GM19193 (cell line): ENCODE data around the gene NNT.

Source experiments
- POLR2A ChIP-seq: IDR thresholded peaks from 4 replicates; pipeline ENCODE4 v1.6.1; 2011; ENCODE audit not compliant: insufficient read depth, insufficient read length; ENCODE audit errors: extremely low read depth

The NNT gene

GRCh38 chr5:43572357-43572756 is 30.6 kb upstream of the NNT start:
- TF ChIP-seq POLR2A, result no peak

- no peak for TF ChIP-seq POLR2A
Observed at GRCh38 chr5:43573058-43573457, 29.9 kb upstream of the NNT start.

GRCh38 chr5:43581398-43581797 is 21.6 kb upstream of the NNT start:
- no peak for TF ChIP-seq POLR2A

GRCh38 chr5:43582082-43583005 is 20.6 kb upstream of the NNT start:
- no peak for TF ChIP-seq POLR2A

- no peak for TF ChIP-seq POLR2A
Observed at GRCh38 chr5:43583724-43584123, 19.3 kb upstream of the NNT start.

- no peak for TF ChIP-seq POLR2A
Observed at GRCh38 chr5:43584166-43584699, 18.7 kb upstream of the NNT start.

GRCh38 chr5:43588842-43589241 is 14.1 kb upstream of the NNT start:
- no peak for TF ChIP-seq POLR2A

- no peak for TF ChIP-seq POLR2A
Observed at GRCh38 chr5:43589310-43589709, 13.7 kb upstream of the NNT start.

GRCh38 chr5:43590700-43591099 is 12.3 kb upstream of the NNT start:
- no peak for TF ChIP-seq POLR2A

- TF ChIP-seq POLR2A, result no peak
Observed at GRCh38 chr5:43592363-43592762, 10.6 kb upstream of the NNT start.

- TF ChIP-seq POLR2A, result no peak
Observed at GRCh38 chr5:43601454-43602260, 1.3 kb upstream of the NNT start.

GRCh38 chr5:43603344-43604217 is 601 bp downstream of the NNT start:
- TF ChIP-seq POLR2A, result peak; percentile 67

GRCh38 chr5:43604699-43605098 is 1.7 kb downstream of the NNT start:
- TF ChIP-seq POLR2A, result no peak

- no peak for TF ChIP-seq POLR2A
Observed at GRCh38 chr5:43606351-43606750, 3.4 kb downstream of the NNT start.
